ENCODE results near the gene PNPLA3.

PNPLA3 gene

GRCh38 chr22:43968614-43969013 is 45.0 kb downstream of the PNPLA3 start:
- DNase-seq: no peak

- no peak for DNase-seq
These were observed 45.6 kb downstream of the PNPLA3 start for GRCh38 chr22:43969021-43969878.

GRCh38 chr22:43969989-43970755 is 46.6 kb downstream of the PNPLA3 start:
- DNase-seq: no peak

GRCh38 chr22:43971112-43971511 is 47.5 kb downstream of the PNPLA3 start:
- DNase-seq: no peak

- DNase-seq: no peak
These were observed 49.4 kb downstream of the PNPLA3 start for GRCh38 chr22:43972931-43973462.

- DNase-seq: no peak
These were observed 50.5 kb downstream of the PNPLA3 start for GRCh38 chr22:43974028-43974545.

- no peak for DNase-seq
These were observed 51.4 kb downstream of the PNPLA3 start for GRCh38 chr22:43975041-43975440.

GRCh38 chr22:43976861-43977795 is 53.5 kb downstream of the PNPLA3 start:
- DNase-seq: no peak

- DNase-seq: no peak
These were observed 55.0 kb downstream of the PNPLA3 start for GRCh38 chr22:43978558-43978957.

- no peak for DNase-seq
These were observed 57.0 kb downstream of the PNPLA3 start for GRCh38 chr22:43980579-43980978.

GRCh38 chr22:43980996-43981395 is 57.4 kb downstream of the PNPLA3 start:
- no peak for DNase-seq

- DNase-seq: no peak
These were observed 60.2 kb downstream of the PNPLA3 start for GRCh38 chr22:43983808-43984207.

GRCh38 chr22:43985532-43985931 is 61.9 kb downstream of the PNPLA3 start:
- no peak for DNase-seq

- DNase-seq: no peak
These were observed 64.7 kb downstream of the PNPLA3 start for GRCh38 chr22:43988116-43988820.

- DNase-seq: no peak
These were observed 65.4 kb downstream of the PNPLA3 start for GRCh38 chr22:43988960-43989359.

GRCh38 chr22:43990044-43990443 is 66.4 kb downstream of the PNPLA3 start:
- DNase-seq: no peak

GRCh38 chr22:43991316-43992020 is 67.9 kb downstream of the PNPLA3 start:
- no peak for DNase-seq

- no peak for DNase-seq
These were observed 68.8 kb downstream of the PNPLA3 start for GRCh38 chr22:43992331-43992821.

- DNase-seq: peak; percentile 4 to 67 (median 36)
These were observed 69.6 kb downstream of the PNPLA3 start for GRCh38 chr22:43993072-43993760.

GRCh38 chr22:43994006-43994405 is 70.4 kb downstream of the PNPLA3 start:
- DNase-seq: no peak

Data from stimulated activated naive CD4-positive, alpha-beta T cell (primary cell).